Gastroesophageal sphincter (tissue), 4 donors: ENCODE data around the gene MINDY2. TPM values are rescaled to one million over a fixed set of nuclear protein-coding genes. Genes with fewer than 3 reads are reported as not detected.
"Not testable (repeated sequence)": the region's sequence is repeated elsewhere in the genome, so short reads cannot be mapped to it uniquely, and the experiment has no call there.

ENCODE experiments used
- ATAC-seq: fragments of 150-250 bp; one replicate; pipeline ENCODE4 v1.9.1; 2016; ENCODE audit warnings: mild to moderate bottlenecking, moderate library complexity
- H3K27ac ChIP-seq, 4 donors: fragments of 200-600 bp; sonication (generic) in 3 of 4; 1 replicate in 3 of 4; 2 replicates in 1 of 4; pipeline ENCODE4 v1.5.1; 2016 to 2019
- H3K27me3 ChIP-seq: fragments of 200-600 bp; sonication (generic); one replicate; pipeline ENCODE4 v1.5.1; 2019
- H3K36me3 ChIP-seq, 2 donors: fragments of 200-600 bp; sonication (generic); one replicate each; pipeline ENCODE4 v1.5.1; 2019; ENCODE audit warnings: control low read depth in 1 of 2
- H3K4me1 ChIP-seq, 3 donors: fragments of 200-600 bp; sonication (generic); 1 replicate in 2 of 3; 2 replicates in 1 of 3; pipeline ENCODE4 v1.5.1; 2016 to 2019; ENCODE audit warnings: control low read depth in 2 of 3
- H3K4me3 ChIP-seq, 2 donors: fragments of 200-600 bp; sonication (generic); one replicate each; pipeline ENCODE4 v1.5.1; 2019; ENCODE audit warnings: mild to moderate bottlenecking in 1 of 2, moderate library complexity in 1 of 2
- H3K9me3 ChIP-seq, 3 donors: fragments of 200-600 bp; sonication (generic); one replicate each; pipeline ENCODE4 v1.5.1; 2017 to 2019; ENCODE audit warnings: control low read depth in 2 of 3
- EP300 ChIP-seq: sonication (generic); formaldehyde crosslinking; IDR thresholded peaks from one replicate; pipeline ENCODE4 v1.6.1; 2017; ENCODE audit warnings: antibody characterized with exemption, mild to moderate bottlenecking
- POLR2A ChIP-seq, 2 donors: fragments of 450-650 bp; IDR thresholded peaks; one replicate each; pipeline ENCODE4 v1.6.1; 2017; ENCODE audit warnings: antibody characterized with exemption in 2 of 2, mild to moderate bottlenecking in 2 of 2, moderate library complexity in 1 of 2
- POLR2AphosphoS5 ChIP-seq: sonication (generic); formaldehyde crosslinking; IDR thresholded peaks from one replicate; pipeline ENCODE4 v1.6.1; 2017; ENCODE audit warnings: antibody characterized with exemption
- WGBS, 2 donors: methylation state at CpG; one replicate each; pipeline ENCODE4 v1.1.5; 2018; ENCODE audit warnings: low coverage in 1 of 2; 5-methylcytosine and 5-hydroxymethylcytosine counted together
- total RNA-seq, 4 donors: library from RNA; depleted of rRNA; stranded (reverse); fragments of >200 nt; gene quantifications; one replicate each; pipeline ENCODE4 v1.1.0, GENCODE V29; 2016
- TF ChIP-seq, protein P1 (sequence below), 4 experiments: fragments of 200-600 bp in 2 of 4; fragments of 450-650 bp in 2 of 4; sonication (generic) in 1 of 4; IDR thresholded peaks; one replicate each; pipeline ENCODE4 v1.5.1; 2017 to 2019; ENCODE audit warnings: antibody characterized with exemption in 4 of 4, mild to moderate bottlenecking in 2 of 4, moderate library complexity in 2 of 4

Gene MINDY2
- total RNA-seq, 4 donors from 2014 or later: 28.6 to 44.4 (median 38.4) TPM

DNA sequence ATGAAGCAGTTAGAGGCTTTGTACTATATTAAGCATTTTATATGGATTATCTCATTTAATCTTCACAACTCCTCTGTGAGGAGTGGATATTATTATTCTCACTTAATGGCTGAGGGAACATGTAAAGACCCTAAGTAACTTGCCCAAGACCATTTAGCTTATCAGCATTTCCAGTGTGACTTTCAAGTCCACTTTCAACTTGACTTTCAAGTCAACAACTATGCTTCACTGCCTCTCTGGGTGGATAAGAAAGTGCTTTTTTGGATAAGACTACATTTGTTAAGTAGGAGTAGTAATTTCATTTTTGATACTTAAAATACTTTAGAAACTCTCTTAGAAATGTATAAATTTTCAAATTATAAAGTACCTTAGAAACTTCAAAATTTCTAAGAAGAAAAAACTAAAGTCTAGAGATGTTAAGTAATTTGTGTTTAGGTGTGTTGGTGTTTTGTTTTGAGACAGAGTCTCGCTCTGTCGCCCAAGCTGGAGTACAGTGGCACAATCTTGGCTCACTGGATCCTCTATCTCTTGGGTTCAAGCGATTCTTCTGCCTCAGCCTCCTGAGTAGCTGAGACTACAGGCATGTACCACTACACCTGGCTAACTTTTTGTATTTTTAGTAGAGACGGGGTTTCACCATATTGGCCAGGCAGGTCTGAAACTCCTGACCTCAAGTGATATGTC lies 71.8 kb downstream of the MINDY2 start:
- Histone ChIP-seq H3K4me1 (no peaks in the 10 kb centered on the region), H3K36me3 (peaks cover 0 to 33% of the 10 kb centered on the region in 2 donors), H3K9me3 (no peaks in the 10 kb centered on the region), H3K27me3 (no peaks in the 10 kb centered on the region), H3K4me3 (no peak overlapping the region), H3K27ac (no peak overlapping the region)
- ATAC-seq: no peak
- TF ChIP-seq POLR2A (IDR thresholded peaks at IDR 0.05): no peak
- TF ChIP-seq EP300: no peak
- TF ChIP-seq, protein P1, sequence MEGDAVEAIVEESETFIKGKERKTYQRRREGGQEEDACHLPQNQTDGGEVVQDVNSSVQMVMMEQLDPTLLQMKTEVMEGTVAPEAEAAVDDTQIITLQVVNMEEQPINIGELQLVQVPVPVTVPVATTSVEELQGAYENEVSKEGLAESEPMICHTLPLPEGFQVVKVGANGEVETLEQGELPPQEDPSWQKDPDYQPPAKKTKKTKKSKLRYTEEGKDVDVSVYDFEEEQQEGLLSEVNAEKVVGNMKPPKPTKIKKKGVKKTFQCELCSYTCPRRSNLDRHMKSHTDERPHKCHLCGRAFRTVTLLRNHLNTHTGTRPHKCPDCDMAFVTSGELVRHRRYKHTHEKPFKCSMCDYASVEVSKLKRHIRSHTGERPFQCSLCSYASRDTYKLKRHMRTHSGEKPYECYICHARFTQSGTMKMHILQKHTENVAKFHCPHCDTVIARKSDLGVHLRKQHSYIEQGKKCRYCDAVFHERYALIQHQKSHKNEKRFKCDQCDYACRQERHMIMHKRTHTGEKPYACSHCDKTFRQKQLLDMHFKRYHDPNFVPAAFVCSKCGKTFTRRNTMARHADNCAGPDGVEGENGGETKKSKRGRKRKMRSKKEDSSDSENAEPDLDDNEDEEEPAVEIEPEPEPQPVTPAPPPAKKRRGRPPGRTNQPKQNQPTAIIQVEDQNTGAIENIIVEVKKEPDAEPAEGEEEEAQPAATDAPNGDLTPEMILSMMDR (IDR thresholded peaks at IDR 0.05): no peak
- TF ChIP-seq POLR2AphosphoS5: no peak
- WGBS, 2 donors: 92 to 95% methylated on average over 3 to 4 of the region's 4 CpGs

DNA sequence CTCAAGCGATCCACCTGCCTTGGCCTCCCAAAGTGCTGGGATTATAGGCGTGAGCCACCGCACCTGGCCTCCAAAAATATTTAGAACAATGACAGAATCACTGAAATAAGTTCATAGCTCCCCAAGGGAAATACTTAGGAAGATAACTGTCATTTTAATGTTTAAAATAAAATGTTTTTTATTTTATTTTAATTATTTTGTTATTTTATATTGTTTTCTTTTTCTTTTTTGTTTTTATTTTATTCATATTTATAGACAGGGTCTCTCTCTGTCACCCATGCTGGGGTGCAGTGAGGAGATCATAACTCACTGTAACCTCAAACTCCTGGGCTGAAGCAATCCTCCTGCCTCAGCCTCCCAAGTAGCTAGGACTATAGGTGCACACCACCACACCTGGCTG lies 80.1 kb downstream of the MINDY2 start:
- not testable (repeated sequence) for H3K27me3 ChIP-seq, H3K4me1 ChIP-seq, H3K9me3 ChIP-seq, H3K4me3 ChIP-seq, H3K27ac ChIP-seq, ATAC-seq
- 97% methylated on average over 3 of the region's 3 CpGs; no CpG with 5 or more reads in 1 of the 2 donors for WGBS, 2 donors
- H3K36me3 ChIP-seq: peaks cover 0 to 54% of the 10 kb centered on the region in 2 donors

DNA sequence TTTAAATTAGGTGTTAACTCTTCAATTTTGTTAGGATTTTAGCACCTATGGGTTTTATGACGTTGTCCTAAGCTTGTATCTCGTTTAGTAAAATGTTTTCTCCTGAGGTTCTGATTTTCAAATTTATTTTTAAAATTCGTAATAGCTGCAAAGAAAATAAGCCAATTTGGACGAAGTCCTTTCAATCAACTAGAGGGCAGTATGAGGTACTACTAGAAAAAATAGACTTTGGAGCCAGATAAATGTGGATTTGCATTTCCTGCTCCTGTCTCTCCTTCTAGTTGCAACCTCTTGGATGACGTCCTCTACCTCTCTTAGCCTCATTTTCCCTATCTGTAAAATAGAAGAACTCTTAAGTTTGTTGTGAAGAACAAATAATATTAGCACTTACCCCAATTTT lies 81.2 kb downstream of the MINDY2 start:
- peaks cover 0 to 6% (median 0%) of the 10 kb centered on the region in 3 donors for H3K4me1 ChIP-seq
- ATAC-seq: no peak
- H3K4me3 ChIP-seq: no peak overlapping the region
- TF ChIP-seq, protein P1 (IDR thresholded peaks at IDR 0.05): no peak
- TF ChIP-seq EP300 (no peak), POLR2A (IDR thresholded peaks at IDR 0.05) (no peak), POLR2AphosphoS5 (no peak)
- H3K27ac ChIP-seq: no peak overlapping the region
- H3K36me3 ChIP-seq: peaks cover 0 to 48% of the 10 kb centered on the region in 2 donors
- H3K9me3 ChIP-seq: no peaks in the 10 kb centered on the region
- no peaks in the 10 kb centered on the region for H3K27me3 ChIP-seq
- WGBS, 2 donors: 80 to 85% methylated on average over 5 of the region's 5 CpGs

DNA sequence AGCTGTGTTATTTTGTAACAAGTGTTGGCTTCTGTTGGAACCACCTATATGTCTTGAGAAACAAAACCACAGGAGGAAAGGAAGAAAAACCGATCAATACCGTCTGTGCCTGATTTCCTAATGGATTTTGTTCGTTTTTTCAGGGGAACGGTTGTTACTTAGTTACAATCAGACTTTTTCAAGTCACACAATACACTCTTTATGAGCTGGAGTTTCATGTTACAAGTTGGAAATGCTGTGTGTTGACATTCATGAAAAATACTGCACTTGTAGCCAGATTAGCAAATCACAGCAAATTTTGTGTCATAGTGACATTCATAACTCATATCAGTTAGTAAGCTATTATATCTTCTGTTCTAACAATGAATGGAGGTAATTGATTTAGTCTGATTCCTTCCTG lies 83.5 kb downstream of the MINDY2 start:
- H3K27me3 ChIP-seq: no peaks in the 10 kb centered on the region
- H3K4me1 ChIP-seq: peaks cover 0 to 6% (median 0%) of the 10 kb centered on the region in 3 donors
- H3K9me3 ChIP-seq: no peaks in the 10 kb centered on the region
- peaks cover 0 to 26% of the 10 kb centered on the region in 2 donors for H3K36me3 ChIP-seq
- 60 to 78% methylated on average over 4 of the region's 4 CpGs for WGBS, 2 donors
- ATAC-seq: no peak
- H3K4me3 ChIP-seq: no peak overlapping the region
- TF ChIP-seq POLR2A (IDR thresholded peaks at IDR 0.05) (no peak), EP300 (no peak), POLR2AphosphoS5 (no peak)
- TF ChIP-seq, protein P1 (IDR thresholded peaks at IDR 0.05): no peak
- no peak overlapping the region for H3K27ac ChIP-seq

DNA sequence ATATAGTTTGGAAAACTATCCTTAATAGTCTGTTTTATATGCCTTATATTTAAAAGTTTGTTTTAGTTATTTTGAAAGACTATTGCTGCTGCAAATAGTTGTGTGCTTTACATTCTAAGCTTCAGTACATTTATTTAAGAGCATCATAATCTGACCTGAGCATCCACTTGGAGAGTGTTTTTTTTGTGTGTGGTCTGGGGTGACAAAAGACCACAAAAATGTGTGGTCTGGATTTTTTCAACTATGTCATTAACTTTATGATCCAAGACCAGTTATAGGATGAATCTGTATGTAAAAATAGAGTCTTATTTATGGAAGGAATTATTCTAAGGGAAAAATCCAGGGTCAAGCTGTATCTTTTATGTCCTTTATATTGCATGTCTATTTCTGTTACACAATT lies 85.0 kb downstream of the MINDY2 start:
- no peaks in the 10 kb centered on the region for H3K27me3 ChIP-seq
- H3K36me3 ChIP-seq: peaks cover 0 to 21% of the 10 kb centered on the region in 2 donors
- ATAC-seq: no peak
- H3K4me3 ChIP-seq: no peak overlapping the region
- no peaks in the 10 kb centered on the region for H3K9me3 ChIP-seq
- no peak overlapping the region for H3K27ac ChIP-seq
- peaks cover 0 to 6% (median 0%) of the 10 kb centered on the region in 3 donors for H3K4me1 ChIP-seq
- TF ChIP-seq, protein P1 (IDR thresholded peaks at IDR 0.05): no peak
- TF ChIP-seq POLR2A (IDR thresholded peaks at IDR 0.05) (no peak), POLR2AphosphoS5 (no peak), EP300 (no peak)

DNA sequence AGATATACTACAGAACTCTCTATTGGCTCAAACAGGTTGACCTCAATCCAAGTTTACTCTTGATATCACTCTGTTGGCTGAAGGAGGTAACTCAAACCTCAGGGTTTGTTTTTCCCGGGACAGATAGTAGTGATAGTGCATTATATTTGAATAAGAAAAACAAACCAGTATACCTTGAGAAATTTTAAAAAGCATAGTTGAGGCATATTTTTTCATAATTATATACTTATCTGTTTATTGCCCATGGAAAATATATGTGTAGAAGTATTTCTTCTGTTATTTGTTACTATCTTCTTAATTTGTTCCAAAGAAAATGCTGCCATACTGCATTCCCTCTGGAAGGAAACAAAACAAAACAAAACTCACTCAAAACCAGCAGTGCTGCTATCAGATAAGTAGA lies 85.5 kb downstream of the MINDY2 start:
- not testable (repeated sequence) for H3K27ac ChIP-seq, H3K4me1 ChIP-seq, H3K9me3 ChIP-seq, H3K4me3 ChIP-seq, H3K27me3 ChIP-seq, ATAC-seq
- peaks cover 0 to 20% of the 10 kb centered on the region in 2 donors for H3K36me3 ChIP-seq
- 59 to 83% methylated on average over 1 of the region's 1 CpG for WGBS, 2 donors
